IPS DF 6.9 (cell line): ENCODE measurements around the gene BEST1.

Experiments
- DNase-seq: peaks from one replicate; pipeline ENCODE4 v3.0.0-alpha.2; 2013; ENCODE audit warnings: low read depth, low spot score
- H3K27ac ChIP-seq: one replicate; pipeline ENCODE4 v1.5.1; 2013; ENCODE audit warnings: low read length, control low read depth
- H3K27me3 ChIP-seq: 2 replicates; pipeline ENCODE4 v1.6.1; 2013; ENCODE audit warnings: mild to moderate bottlenecking, low read length; ENCODE audit not compliant: control insufficient read depth, insufficient read depth
- H3K36me3 ChIP-seq: 2 replicates; pipeline ENCODE4 v1.6.1; 2013; ENCODE audit warnings: low read length; ENCODE audit not compliant: control insufficient read depth, insufficient read depth
- H3K4me1 ChIP-seq: 2 replicates; pipeline ENCODE4 v1.6.1; 2013; ENCODE audit warnings: low read length; ENCODE audit not compliant: control insufficient read depth, insufficient read depth
- H3K4me3 ChIP-seq: 2 replicates; pipeline ENCODE4 v1.5.1; 2013; ENCODE audit warnings: mild to moderate bottlenecking, low read length
- H3K9me3 ChIP-seq: 2 replicates; pipeline ENCODE4 v1.6.1; 2013; ENCODE audit warnings: low read length, inconsistent platforms; ENCODE audit not compliant: control insufficient read depth, insufficient read depth
- WGBS: extraction: QIAGEN DNeasy Blood & Tissue Kit; methylation state at CpG from one replicate; pipeline ENCODE4 v1.1.7; 2013; ENCODE audit warnings: mixed read lengths, missing lambda C conversion rate; ENCODE audit not compliant: insufficient read length, insufficient coverage; 5-methylcytosine and 5-hydroxymethylcytosine counted together

The BEST1 gene

DNA sequence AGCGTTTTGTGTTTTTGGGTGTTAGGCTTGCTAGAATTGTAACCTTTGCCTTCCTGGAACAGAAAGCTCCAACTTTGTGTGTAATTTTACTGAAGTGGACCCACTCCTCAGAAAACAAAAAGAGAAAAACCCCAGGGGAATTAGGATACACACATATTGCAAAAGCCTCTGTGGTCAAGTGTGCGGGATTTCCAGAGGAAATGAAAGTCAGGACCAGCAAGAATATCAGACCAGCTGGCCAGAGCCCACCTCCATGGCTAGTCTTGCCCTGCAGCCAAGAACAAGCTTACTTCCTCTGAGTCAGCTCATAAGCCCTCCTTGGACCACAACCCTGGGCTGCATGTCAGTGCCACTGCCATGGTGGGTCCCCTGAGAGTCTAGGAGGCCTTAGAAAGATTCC is 54.3 kb downstream of the BEST1 start:
- H3K36me3 ChIP-seq: no peaks in the 10 kb centered on the region
- no peak for DNase-seq
- H3K4me1 ChIP-seq: no peaks in the 10 kb centered on the region
- no peaks in the 10 kb centered on the region for H3K9me3 ChIP-seq
- no peak overlapping the region for H3K27ac ChIP-seq
- no peaks in the 10 kb centered on the region for H3K27me3 ChIP-seq
- H3K4me3 ChIP-seq: no peak overlapping the region
- WGBS: no CpG with 5 or more reads among the region's 2 CpGs

DNA sequence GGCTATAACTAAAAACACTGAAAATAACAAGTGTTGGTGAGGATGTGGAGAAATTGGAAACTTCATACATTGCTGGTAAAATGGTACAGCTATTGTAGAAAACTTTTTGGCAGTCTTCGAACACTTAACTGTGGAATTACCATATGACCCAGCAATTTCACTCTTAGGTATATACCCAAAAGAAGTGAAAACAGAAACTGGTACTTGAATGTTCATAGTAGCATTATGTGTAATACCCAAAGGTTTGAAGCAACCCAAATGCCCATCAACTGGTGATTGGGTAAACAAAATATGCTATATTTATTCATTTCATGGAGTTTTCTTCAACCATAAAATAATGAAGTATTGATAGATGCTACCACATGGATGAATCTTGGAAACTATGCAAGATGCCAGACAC is 58.0 kb downstream of the BEST1 start:
- DNase-seq: no peak
- Histone ChIP-seq H3K4me1 (no peaks in the 10 kb centered on the region), H3K36me3 (no peaks in the 10 kb centered on the region), H3K27ac (no peak overlapping the region), H3K9me3 (no peaks in the 10 kb centered on the region), H3K4me3 (no peak overlapping the region), H3K27me3 (no peaks in the 10 kb centered on the region)
- whole genome bisulfite sequencing: no CpG with 5 or more reads among the region's 1 CpG

DNA sequence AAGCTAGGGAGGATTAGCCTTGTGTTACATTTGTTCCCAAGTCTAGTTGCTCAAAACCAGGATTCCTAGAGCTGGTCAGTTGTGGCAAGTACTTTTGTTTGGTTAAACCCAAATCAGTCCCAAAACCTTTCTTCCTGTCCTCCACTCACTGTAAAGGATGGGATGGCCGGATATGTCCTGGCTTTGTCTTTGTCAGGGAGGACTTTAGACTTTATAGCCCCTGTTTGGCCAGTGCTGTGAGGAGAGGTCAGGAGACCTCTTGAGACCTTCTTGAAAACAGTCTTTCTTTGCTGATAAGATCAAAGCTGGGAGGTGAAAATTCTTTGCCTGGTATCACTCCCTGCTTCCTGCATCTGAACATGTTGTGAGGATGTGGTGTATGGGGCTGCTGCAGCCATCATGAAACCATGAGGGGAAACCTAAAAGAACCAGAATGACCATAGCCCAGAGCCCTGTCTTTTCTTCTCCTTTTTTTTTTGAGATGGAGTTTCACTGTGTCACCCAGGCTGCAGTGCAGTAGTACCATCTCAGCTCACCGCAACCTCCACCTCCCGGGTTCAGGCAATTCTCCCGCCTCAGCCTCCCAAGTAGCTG is 60.9 kb downstream of the BEST1 start:
- Histone ChIP-seq H3K4me3 (no peak overlapping the region), H3K27ac (no peak overlapping the region), H3K27me3 (no peaks in the 10 kb centered on the region), H3K36me3 (no peaks in the 10 kb centered on the region), H3K9me3 (no peaks in the 10 kb centered on the region), H3K4me1 (no peaks in the 10 kb centered on the region)
- no peak for DNase-seq
- no CpG with 5 or more reads among the region's 4 CpGs for WGBS

DNA sequence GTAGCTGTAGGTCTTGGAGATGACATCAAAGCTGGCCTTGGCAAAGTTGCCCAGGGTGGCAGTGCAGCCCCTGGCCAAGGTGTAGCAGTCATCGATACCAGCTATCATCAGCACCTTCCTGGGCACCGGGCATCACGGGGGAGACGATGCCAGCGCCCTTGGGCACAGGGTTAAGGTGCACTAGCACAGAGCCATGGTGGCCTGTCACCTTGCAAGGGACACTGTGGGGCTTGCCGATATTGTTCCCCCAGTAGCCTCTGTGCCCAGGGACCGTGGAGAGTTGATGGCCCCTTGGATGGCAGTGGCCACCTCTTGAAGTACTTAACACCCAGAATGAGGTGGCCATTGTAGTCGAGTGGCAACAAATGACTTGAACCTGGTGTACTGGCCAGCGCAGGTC is 61.7 kb downstream of the BEST1 start:
- Histone ChIP-seq H3K4me1 (no peaks in the 10 kb centered on the region), H3K27ac (no peak overlapping the region), H3K4me3 (no peak overlapping the region), H3K9me3 (no peaks in the 10 kb centered on the region), H3K36me3 (no peaks in the 10 kb centered on the region), H3K27me3 (no peaks in the 10 kb centered on the region)
- no CpG with 5 or more reads among the region's 9 CpGs for WGBS
- no peak for DNase-seq

DNA sequence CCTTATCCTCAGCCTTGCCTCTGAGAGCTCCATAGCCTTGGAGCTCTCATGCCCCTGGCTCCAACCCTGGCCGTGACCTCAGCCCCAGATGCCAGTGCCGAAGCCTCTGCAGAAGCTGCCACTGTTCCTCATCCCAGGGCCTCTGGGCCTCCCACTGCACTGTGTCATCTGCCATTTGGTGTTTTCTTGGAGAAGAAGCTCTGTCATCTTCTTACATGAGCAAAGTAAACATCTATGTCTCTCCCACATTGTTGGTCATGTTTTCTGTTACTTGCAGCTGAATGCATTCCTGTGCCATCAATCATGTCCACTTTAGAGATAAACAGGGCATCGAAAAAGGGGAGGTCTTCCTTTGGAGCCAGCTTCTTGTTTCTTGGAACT is 62.3 kb downstream of the BEST1 start:
- Histone ChIP-seq H3K36me3 (no peaks in the 10 kb centered on the region), H3K4me3 (no peak overlapping the region), H3K27me3 (no peaks in the 10 kb centered on the region), H3K9me3 (no peaks in the 10 kb centered on the region), H3K4me1 (no peaks in the 10 kb centered on the region), H3K27ac (no peak overlapping the region)
- WGBS: no CpG with 5 or more reads among the region's 3 CpGs
- DNase-seq: no peak

DNA sequence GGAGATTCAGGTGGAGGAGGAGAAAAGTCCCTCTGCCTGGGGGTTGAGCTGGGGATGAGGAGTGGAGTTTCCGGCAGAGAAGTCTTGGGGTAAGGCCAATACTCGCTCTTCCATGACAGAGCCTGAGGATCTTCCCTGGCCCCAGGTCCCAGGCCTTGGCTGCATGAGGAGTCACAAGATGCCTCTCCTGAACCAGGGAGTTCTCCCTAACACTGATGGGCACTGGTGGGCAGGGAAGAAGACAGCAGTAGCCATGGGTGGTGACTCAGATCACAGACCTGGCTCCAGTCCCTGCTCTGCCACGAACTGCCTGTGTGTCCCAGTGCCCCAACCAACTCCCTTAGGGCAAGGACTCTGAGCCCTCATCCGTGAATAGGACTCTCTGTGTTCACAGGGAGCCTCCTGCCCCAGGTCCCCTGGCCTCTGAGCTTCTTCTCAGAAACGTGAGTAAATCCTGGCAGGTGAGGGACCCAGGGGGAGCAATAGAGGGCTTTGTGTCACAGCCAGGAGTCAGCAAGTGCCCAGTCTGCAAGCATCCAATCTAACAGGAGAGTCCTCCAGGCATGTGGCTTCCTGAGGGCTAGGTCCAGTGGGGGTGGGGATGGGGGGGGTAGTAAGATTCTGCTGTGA is 62.8 kb downstream of the BEST1 start:
- Histone ChIP-seq H3K9me3 (no peaks in the 10 kb centered on the region), H3K4me3 (no peak overlapping the region), H3K36me3 (no peaks in the 10 kb centered on the region), H3K27me3 (no peaks in the 10 kb centered on the region), H3K27ac (no peak overlapping the region), H3K4me1 (no peaks in the 10 kb centered on the region)
- DNase-seq: no peak
- no CpG with 5 or more reads among the region's 5 CpGs for WGBS
